K562 (cell line): ENCODE measurements around the gene RTP3. TPM values are rescaled to one million over a fixed set of nuclear protein-coding genes. Genes with fewer than 3 reads are reported as not detected.

Experiments used
- ATAC-seq: fragments of 200-7000 bp; cut with Tn5 transposase; 3 replicates; pipeline ENCODE4 v1.9.1; 2020; ENCODE audit warnings: moderate library complexity
- BruUV-seq: library from RNA; stranded (reverse); fragments of 400-500 nt; replicated peaks from 2 replicates; lab custom pipeline; 2021; lab: Mats Ljungman, UMichigan
- CTCF ChIA-PET: fragments of 300-600 bp; formaldehyde crosslinking; extraction: SDS; loops from one replicate; lab custom pipeline; 2021; ENCODE audit warnings: low intra/inter-chr PET ratio; lab: Yijun Ruan, JAX
- POLR2A ChIA-PET: fragments of 300-600, 350-650 bp; sonication (Branson Sonifier 250); formaldehyde crosslinking; extraction: SDS; loops from one replicate; lab custom pipeline; 2021; ENCODE audit warnings: antibody characterized with exemption, inconsistent platforms; lab: Yijun Ruan, JAX
- DNase-seq, 4 experiments: peaks; one replicate each; pipeline versions ENCODE4 v3.0.0 to v3.0.0-alpha.2; 2011 to 2018; ENCODE audit warnings: low spot score in 3 of 4, mixed read lengths in 3 of 4; ENCODE audit errors: extremely low read depth in 1 of 4
- FAIRE-seq: peaks from 2 replicates; lab custom pipeline; 2011; peaks lifted over from hg19 to GRCh38; lab: Jason Lieb, UNC
- H2AFZ ChIP-seq: 2 replicates; pipeline ENCODE4 v1.6.0; 2011; ENCODE audit warnings: low read depth, low read length, control low read depth, inconsistent platforms
- H3K27ac ChIP-seq: fragments of 200-600 bp; 3 replicates; pipeline ENCODE4 v1.8.0; 2011; ENCODE audit warnings: low read depth, mild to moderate bottlenecking, control low read depth, inconsistent platforms, low read length, moderate library complexity, mixed read lengths; ENCODE audit errors: extremely low read depth
- H3K27me3 ChIP-seq, 2 experiments: fragments of 300-600 bp in 1 of 2; 2 replicates in 1 of 2; 3 replicates in 1 of 2; pipeline versions ENCODE4 v1.6.0 to v1.8.0; 2011; ENCODE audit warnings: inconsistent platforms in 2 of 2, low read length in 2 of 2, mild to moderate bottlenecking in 1 of 2, mixed read lengths in 1 of 2, moderate library complexity in 1 of 2; ENCODE audit not compliant: control insufficient read depth in 2 of 2, insufficient read depth in 2 of 2
- H3K36me3 ChIP-seq: fragments of 300-600 bp; 3 replicates; pipeline ENCODE4 v1.8.0; 2011; ENCODE audit warnings: mild to moderate bottlenecking, low read length, inconsistent platforms; ENCODE audit not compliant: control insufficient read depth, insufficient read depth
- H3K4me1 ChIP-seq, 2 experiments: fragments of 200-600 bp in 1 of 2; replicated peaks in 1 of 2; 2 replicates in 1 of 2; 3 replicates in 1 of 2; pipeline versions ENCODE4 v1.5.1 to v1.8.0; 2011; ENCODE audit warnings: inconsistent platforms in 2 of 2, low read length in 2 of 2, mild to moderate bottlenecking in 1 of 2, mixed read lengths in 1 of 2, moderate library complexity in 1 of 2; ENCODE audit not compliant: control insufficient read depth in 2 of 2, insufficient read depth in 2 of 2
- H3K4me2 ChIP-seq: 2 replicates; pipeline ENCODE4 v1.6.1; 2011; ENCODE audit warnings: low read length, control low read depth, inconsistent platforms, mixed read lengths; ENCODE audit not compliant: insufficient read depth
- H3K4me3 ChIP-seq: fragments of 200-600 bp; sonication (generic), shearing (Covaris generic); 2 replicates; pipeline ENCODE4 v1.5.1; 2016; ENCODE audit warnings: control low read depth, inconsistent platforms
- H3K79me2 ChIP-seq: fragments of 200-600 bp; 3 replicates; pipeline ENCODE4 v1.8.0; 2011; ENCODE audit warnings: low read length, inconsistent platforms; ENCODE audit not compliant: control insufficient read depth, insufficient read depth
- H3K9ac ChIP-seq, 2 experiments: 2 replicates each; pipeline versions ENCODE4 v1.6.0 to v1.6.1; 2011; ENCODE audit warnings: low read depth in 2 of 2, low read length in 2 of 2, control low read depth in 1 of 2, inconsistent platforms in 1 of 2, mild to moderate bottlenecking in 1 of 2, mixed read lengths in 1 of 2; ENCODE audit not compliant: insufficient read depth in 1 of 2
- H3K9me1 ChIP-seq: one replicate; pipeline ENCODE4 v1.6.0; 2011; ENCODE audit warnings: inconsistent platforms, mild to moderate bottlenecking, low read length, moderate library complexity; ENCODE audit not compliant: control insufficient read depth, insufficient read depth
- H3K9me3 ChIP-seq: replicated peaks from 2 replicates; pipeline ENCODE4 v1.5.1; 2011; ENCODE audit warnings: low read depth, low read length, inconsistent platforms; ENCODE audit not compliant: control insufficient read depth, insufficient read depth
- H4K20me1 ChIP-seq: replicated peaks from 2 replicates; pipeline ENCODE4 v1.6.1; 2011; ENCODE audit warnings: low read length, inconsistent platforms, mixed read lengths; ENCODE audit not compliant: control insufficient read depth, insufficient read depth
- HLTF ChIP-seq: fragments of 450-650 bp; IDR thresholded peaks from 2 replicates; pipeline ENCODE4 v1.6.1; 2016
- HMG20A ChIP-seq: fragments of 450-650 bp; formaldehyde crosslinking; conservative IDR thresholded peaks from 2 replicates; pipeline ENCODE4 v1.4.0; 2020; ENCODE audit warnings: mild to moderate bottlenecking, mixed read lengths
- NELFE ChIP-seq: IDR thresholded peaks from 2 replicates; pipeline ENCODE4 v1.6.1; 2011; ENCODE audit warnings: mild to moderate bottlenecking; ENCODE audit not compliant: insufficient read depth, insufficient read length
- PKNOX1 ChIP-seq: fragments of 450-650 bp; IDR thresholded peaks from 2 replicates; pipeline ENCODE4 v1.6.1; 2016
- RBM17 ChIP-seq: fragments of 200-400 bp; formaldehyde crosslinking; IDR thresholded peaks from 2 replicates; pipeline ENCODE4 v1.6.1; 2017; ENCODE audit warnings: low read depth, mild to moderate bottlenecking, low read length, borderline replicate concordance
- ZNF24 ChIP-seq: fragments of 450-650 bp; IDR thresholded peaks from 2 replicates; pipeline ENCODE4 v1.6.1; 2016
- ZNF277 ChIP-seq: fragments of 250-450 bp; sonication (Bioruptor Pico); IDR thresholded peaks from 2 replicates; pipeline ENCODE4 v1.8.0; 2022; ENCODE audit warnings: inconsistent platforms, mild to moderate bottlenecking, moderate library complexity, borderline replicate concordance
- WGBS: fragments of 100-300 bp; shearing (Covaris generic); methylation state at CpG from one replicate; pipeline ENCODE4 v1.1.6; 2016; ENCODE audit warnings: low coverage, mixed read lengths; ENCODE audit not compliant: insufficient coverage; ENCODE audit errors: missing lambda C conversion rate; 5-methylcytosine and 5-hydroxymethylcytosine counted together
- in situ Hi-C: fragments of 300-500 bp; cut with MboI; formaldehyde crosslinking; loops from 4 replicates; pipeline ENCODE4 v1.15.0; 2018; ENCODE audit warnings: inconsistent platforms, mixed read lengths
- intact Hi-C: fragments of 100-400 bp; cut with micrococcal nuclease; formaldehyde crosslinking; loops from 2 replicates; pipeline ENCODE4 v1.14.2; 2022
- polyA plus RNA-seq, 8 experiments: library from polyadenylated mRNA; depleted of rRNA in 4 of 8; stranded (reverse) in 5 of 8; unstranded in 3 of 8; fragments of >200 nt; fragmentation: Nextera tagmentation in 2 of 8; fragmentation: Illumina TruSeq in 1 of 8; extraction: Ambion mirVana in 2 of 8; extraction: Trizol in 1 of 8; gene quantifications; 2 replicates each; pipeline versions ENCODE4 v1.2.1 to v1.2.3, GENCODE V29; 2011 to 2014; ENCODE audit warnings: inconsistent platforms in 1 of 8, missing spikeins in 1 of 8
- total RNA-seq, 7 experiments: library from RNA; depleted of rRNA in 6 of 7; stranded (reverse); fragments of >200 nt in 6 of 7; fragmentation: Illumina TruSeq in 2 of 7; extraction: Trizol in 2 of 7; gene quantifications; 2 replicates each; pipeline versions ENCODE4 v1.2.1 to v1.2.3, GENCODE V29; 2011 to 2021; ENCODE audit warnings: low replicate concordance in 1 of 7
- TF ChIP-seq, protein P1 (sequence below): fragments of 250-450 bp; sonication (Bioruptor Pico); IDR thresholded peaks from 2 replicates; pipeline ENCODE4 v1.4.0; 2020

The RTP3 gene
- total and polyA plus RNA-seq, 9 of the 15 experiments (the other 6 are each of a cell fraction or from before 2014, with no cell fraction given), result not detected

- TF ChIP-seq, protein P1, sequence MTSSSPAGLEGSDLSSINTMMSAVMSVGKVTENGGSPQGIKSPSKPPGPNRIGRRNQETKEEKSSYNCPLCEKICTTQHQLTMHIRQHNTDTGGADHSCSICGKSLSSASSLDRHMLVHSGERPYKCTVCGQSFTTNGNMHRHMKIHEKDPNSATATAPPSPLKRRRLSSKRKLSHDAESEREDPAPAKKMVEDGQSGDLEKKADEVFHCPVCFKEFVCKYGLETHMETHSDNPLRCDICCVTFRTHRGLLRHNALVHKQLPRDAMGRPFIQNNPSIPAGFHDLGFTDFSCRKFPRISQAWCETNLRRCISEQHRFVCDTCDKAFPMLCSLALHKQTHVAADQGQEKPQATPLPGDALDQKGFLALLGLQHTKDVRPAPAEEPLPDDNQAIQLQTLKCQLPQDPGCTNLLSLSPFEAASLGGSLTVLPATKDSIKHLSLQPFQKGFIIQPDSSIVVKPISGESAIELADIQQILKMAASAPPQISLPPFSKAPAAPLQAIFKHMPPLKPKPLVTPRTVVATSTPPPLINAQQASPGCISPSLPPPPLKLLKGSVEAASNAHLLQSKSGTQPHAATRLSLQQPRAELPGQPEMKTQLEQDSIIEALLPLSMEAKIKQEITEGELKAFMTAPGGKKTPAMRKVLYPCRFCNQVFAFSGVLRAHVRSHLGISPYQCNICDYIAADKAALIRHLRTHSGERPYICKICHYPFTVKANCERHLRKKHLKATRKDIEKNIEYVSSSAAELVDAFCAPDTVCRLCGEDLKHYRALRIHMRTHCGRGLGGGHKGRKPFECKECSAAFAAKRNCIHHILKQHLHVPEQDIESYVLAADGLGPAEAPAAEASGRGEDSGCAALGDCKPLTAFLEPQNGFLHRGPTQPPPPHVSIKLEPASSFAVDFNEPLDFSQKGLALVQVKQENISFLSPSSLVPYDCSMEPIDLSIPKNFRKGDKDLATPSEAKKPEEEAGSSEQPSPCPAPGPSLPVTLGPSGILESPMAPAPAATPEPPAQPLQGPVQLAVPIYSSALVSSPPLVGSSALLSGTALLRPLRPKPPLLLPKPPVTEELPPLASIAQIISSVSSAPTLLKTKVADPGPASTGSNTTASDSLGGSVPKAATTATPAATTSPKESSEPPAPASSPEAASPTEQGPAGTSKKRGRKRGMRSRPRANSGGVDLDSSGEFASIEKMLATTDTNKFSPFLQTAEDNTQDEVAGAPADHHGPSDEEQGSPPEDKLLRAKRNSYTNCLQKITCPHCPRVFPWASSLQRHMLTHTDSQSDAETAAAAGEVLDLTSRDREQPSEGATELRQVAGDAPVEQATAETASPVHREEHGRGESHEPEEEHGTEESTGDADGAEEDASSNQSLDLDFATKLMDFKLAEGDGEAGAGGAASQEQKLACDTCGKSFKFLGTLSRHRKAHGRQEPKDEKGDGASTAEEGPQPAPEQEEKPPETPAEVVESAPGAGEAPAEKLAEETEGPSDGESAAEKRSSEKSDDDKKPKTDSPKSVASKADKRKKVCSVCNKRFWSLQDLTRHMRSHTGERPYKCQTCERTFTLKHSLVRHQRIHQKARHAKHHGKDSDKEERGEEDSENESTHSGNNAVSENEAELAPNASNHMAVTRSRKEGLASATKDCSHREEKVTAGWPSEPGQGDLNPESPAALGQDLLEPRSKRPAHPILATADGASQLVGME (CRISPR knock-in tag), result no peak
- TF ChIP-seq ZNF24, result no peak
- TF ChIP-seq HMG20A (CRISPR knock-in tag), result no peak
- no peak for TF ChIP-seq RBM17
Observed at GRCh38 chr3:46472736-46473135, 25.0 kb upstream of the RTP3 start (continued).

DNA sequence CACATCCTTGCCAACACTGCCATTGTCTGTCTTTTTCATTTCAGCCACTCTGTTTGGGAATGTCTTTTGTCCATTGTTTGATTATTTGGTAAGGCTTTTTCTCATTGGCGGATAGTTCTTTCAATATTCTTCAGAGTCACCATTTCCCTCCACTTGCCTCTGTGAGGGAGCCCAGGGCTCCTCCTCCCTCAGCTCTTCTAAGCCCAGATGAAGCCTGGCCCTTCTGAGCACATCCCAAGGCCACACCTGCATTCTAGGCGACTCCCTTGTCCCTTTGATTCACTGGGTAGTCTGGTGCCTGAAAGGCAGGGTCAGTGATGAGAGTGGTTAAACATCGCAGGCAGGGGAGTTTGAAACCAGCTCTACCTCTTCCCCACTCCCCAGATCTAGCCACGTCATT is 20.6 kb upstream of the RTP3 start:
- no peak overlapping the region for H3K9ac ChIP-seq
- ATAC-seq (no peak), DNase-seq (no peak), FAIRE-seq (no peak)
- H3K27me3 ChIP-seq, result peaks cover 24 to 53% of the 10 kb centered on the region in 2 experiments
- H3K9me1 ChIP-seq, result no peaks in the 10 kb centered on the region
- in situ Hi-C loops (no loop called here), intact Hi-C loops (no loop called here)
- no peak overlapping the region for H3K4me2 ChIP-seq
- H3K4me3 ChIP-seq, result no peak overlapping the region
- no TSS peak for BruUV-seq
- 1% methylated on average over 4 of the region's 4 CpGs for WGBS
- H3K4me1 ChIP-seq, result no peaks in the 10 kb centered on the region
- POLR2A ChIA-PET, result interaction anchor here (0.6 kb wide), 1 partner anchor 17 kb away, joined by 3 read pairs; no protein-coding TSS in a partner anchor
- H4K20me1 ChIP-seq, result no peaks in the 10 kb centered on the region
- no peak overlapping the region for H2AFZ ChIP-seq
- H3K79me2 ChIP-seq, result no peaks in the 10 kb centered on the region
- no peak overlapping the region for H3K27ac ChIP-seq
- no peaks in the 10 kb centered on the region for H3K9me3 ChIP-seq
- TF ChIP-seq PKNOX1, result peak; percentile 49; the same call in 1 of the 2 replicates
- TF ChIP-seq HLTF, result no peak
- TF ChIP-seq NELFE, result no peak
- no peak for TF ChIP-seq ZNF277
- CTCF ChIA-PET, result no interaction called here
- no peaks in the 10 kb centered on the region for H3K36me3 ChIP-seq
